NCI-H526 treated with DMSO at 0.1 percent for 48 hours (cell line): ENCODE data around the gene MRPS25.
"Not testable (repeated sequence)": the region's sequence is repeated elsewhere in the genome, so short reads cannot be mapped to it uniquely, and the experiment has no call there.

ENCODE experiments used
- DNase-seq: peaks from one replicate; lab custom pipeline; 2025; lab: John Stamatoyannopoulos, UW

Gene MRPS25

GRCh38 chr3:15043408-15044171 is 21.5 kb downstream of the MRPS25 start:
- DNase-seq: no peak

GRCh38 chr3:15042936-15043335 is 22.2 kb downstream of the MRPS25 start:
- no peak for DNase-seq

- DNase-seq: no peak
These were observed 23.2 kb downstream of the MRPS25 start for GRCh38 chr3:15041950-15042349.

GRCh38 chr3:15040844-15041243 is 24.3 kb downstream of the MRPS25 start:
- DNase-seq: no peak

GRCh38 chr3:15038306-15038705 is 26.8 kb downstream of the MRPS25 start:
- no peak for DNase-seq

- no peak for DNase-seq
These were observed 32.0 kb downstream of the MRPS25 start for GRCh38 chr3:15033103-15033502.

GRCh38 chr3:15032650-15033049 is 32.5 kb downstream of the MRPS25 start:
- DNase-seq: no peak

GRCh38 chr3:15029625-15030024 is 35.5 kb downstream of the MRPS25 start:
- DNase-seq: no peak

- DNase-seq: no peak
These were observed 41.4 kb downstream of the MRPS25 start for GRCh38 chr3:15023719-15024118.

GRCh38 chr3:15023249-15023648 is 41.9 kb downstream of the MRPS25 start:
- no peak for DNase-seq

GRCh38 chr3:15017191-15017590 is 47.9 kb downstream of the MRPS25 start:
- DNase-seq: no peak

- DNase-seq: no peak
These were observed 49.7 kb downstream of the MRPS25 start for GRCh38 chr3:15015456-15015855.

- DNase-seq: no peak
These were observed 50.3 kb downstream of the MRPS25 start for GRCh38 chr3:15014606-15015328.

GRCh38 chr3:15011174-15011573 is 53.9 kb downstream of the MRPS25 start:
- DNase-seq: no peak

- no peak for DNase-seq
These were observed 54.5 kb downstream of the MRPS25 start for GRCh38 chr3:15010664-15011063.

GRCh38 chr3:15009167-15009566 is 55.9 kb downstream of the MRPS25 start:
- DNase-seq: no peak

- DNase-seq: no peak
These were observed 57.4 kb downstream of the MRPS25 start for GRCh38 chr3:15007681-15008141.

- DNase-seq: not testable (repeated sequence)
These were observed 65.9 kb downstream of the MRPS25 start for GRCh38 chr3:14999182-14999581.
